ENCODE data around the gene VMAC.

VMAC gene

GRCh38 chr19:5953030-5953589 lies 48.4 kb downstream of the VMAC start:
- DNase-seq (ENCODE audit: low spot score), result no peak

- DNase-seq (ENCODE audit: low spot score), result no peak
Observed at GRCh38 chr19:5953680-5954213, 49.1 kb downstream of the VMAC start.

DNA sequence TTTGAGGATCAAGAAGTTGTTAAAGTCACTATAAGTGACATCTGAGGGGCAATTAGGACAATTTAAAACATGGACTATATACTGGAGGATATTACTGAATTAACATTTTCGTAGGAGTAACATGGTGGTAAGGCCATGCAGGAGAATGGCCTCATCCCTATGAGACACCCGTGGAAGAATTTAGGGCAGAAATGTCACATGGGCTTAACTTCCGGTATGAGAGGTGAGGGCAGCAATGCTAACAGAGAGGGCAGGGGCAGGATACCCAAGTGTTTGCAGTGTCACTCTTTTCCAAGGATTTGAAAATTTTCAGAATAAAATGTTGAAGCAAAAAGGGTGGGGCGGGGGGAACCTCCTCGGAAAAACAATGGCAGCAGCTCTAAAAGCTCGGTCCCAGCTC lies 49.6 kb downstream of the VMAC start:
- no peak for DNase-seq (ENCODE audit: low spot score)

DNA sequence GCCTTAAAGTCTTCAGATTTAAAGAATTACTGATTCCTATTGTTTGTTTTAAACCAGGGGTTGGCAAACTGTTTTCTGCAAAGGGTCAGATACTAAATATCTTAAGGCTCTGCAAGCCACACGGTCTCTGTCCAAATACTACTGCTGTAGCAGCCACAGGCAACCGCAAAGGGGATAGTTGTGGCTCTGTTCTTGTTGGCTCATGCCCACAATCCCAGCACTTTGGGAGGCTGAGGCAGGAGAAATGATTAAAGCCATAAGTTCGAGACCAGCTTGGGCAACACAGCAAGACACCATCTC lies 50.9 kb downstream of the VMAC start:
- no peak for DNase-seq (ENCODE audit: low spot score)

DNA sequence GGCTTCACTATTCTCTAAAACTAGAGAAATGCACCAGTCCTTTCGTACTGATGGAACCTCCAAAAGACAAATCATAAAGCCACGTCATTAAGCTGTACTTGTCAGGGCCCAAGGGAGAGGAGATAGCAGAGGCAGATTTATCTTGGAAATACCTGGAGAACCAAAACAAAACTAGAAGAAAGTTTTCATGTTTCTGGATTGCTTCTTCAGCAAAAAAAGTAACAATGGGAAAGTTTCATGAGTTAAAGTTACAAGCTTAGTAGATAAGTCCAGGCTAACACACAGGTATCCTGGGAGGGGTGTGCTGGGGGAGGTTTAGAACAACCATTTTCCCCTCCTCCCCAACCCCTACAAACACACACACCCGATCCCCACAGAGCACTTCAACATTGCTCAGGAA lies 51.7 kb downstream of the VMAC start:
- no peak for DNase-seq (ENCODE audit: low spot score)

GRCh38 chr19:5956728-5957127 lies 52.1 kb downstream of the VMAC start:
- DNase-seq (ENCODE audit: low spot score), result no peak

DNA sequence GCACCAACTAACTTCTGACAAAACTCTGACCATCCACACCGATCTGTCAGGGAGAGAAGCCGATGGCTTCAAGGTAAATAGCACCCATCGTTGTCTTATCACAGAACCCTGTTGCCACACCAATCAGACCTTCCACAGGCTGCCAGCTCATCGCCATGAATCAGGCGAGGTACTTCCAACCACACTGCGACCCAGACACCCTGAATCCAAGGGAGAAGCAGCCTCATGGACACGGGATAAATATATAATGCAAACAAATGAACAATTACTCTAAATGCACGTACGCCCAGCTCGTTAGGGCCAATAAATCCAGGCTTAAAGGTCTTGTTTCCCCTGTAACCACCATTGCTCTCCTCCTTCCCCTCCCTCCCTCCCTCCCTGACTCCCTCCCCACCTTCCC lies 52.5 kb downstream of the VMAC start:
- no peak for DNase-seq (ENCODE audit: low spot score)

GRCh38 chr19:5958074-5958850 lies 53.6 kb downstream of the VMAC start:
- no peak for DNase-seq (ENCODE audit: low spot score)

DNA sequence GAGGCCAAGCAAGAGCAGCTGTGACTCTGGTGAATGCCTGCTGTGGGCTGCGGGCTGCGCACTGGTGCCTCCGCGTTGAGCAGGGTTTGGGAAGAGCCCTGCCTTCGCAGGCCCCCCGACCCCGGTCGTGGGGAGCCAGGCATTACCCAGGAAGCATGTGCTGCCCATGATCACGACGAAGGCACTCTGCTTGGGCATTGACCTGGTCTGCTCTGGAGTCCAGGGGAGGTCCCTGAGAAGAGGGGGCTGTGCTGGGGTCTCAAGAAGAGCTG lies 54.1 kb downstream of the VMAC start:
- DNase-seq (ENCODE audit: low spot score), result no peak

- no peak for DNase-seq (ENCODE audit: low spot score)
Observed at GRCh38 chr19:5959260-5960004, 54.8 kb downstream of the VMAC start.

All from D341Med (cell line).